NCI-H2196 treated with DMSO at 0.1 percent for 48 hours (cell line): ENCODE data around the gene POLR2A.
"Not testable (repeated sequence)": the region's sequence is repeated elsewhere in the genome, so short reads cannot be mapped to it uniquely, and the experiment has no call there.

Experiments used
- DNase-seq: peaks from one replicate; lab custom pipeline; 2025; ENCODE audit not compliant: unreplicated experiment; lab: John Stamatoyannopoulos, UW

POLR2A gene

GRCh38 chr17:7478276-7479212 lies 5.6 kb upstream of the POLR2A start:
- no peak for DNase-seq

- DNase-seq = no peak
Observed at GRCh38 chr17:7479213-7480088, 4.7 kb upstream of the POLR2A start, which contains the start of gene ZBTB4. ZBTB4 (minus strand) TSS chr17:7479631; CDS start chr17:7466801, 12,830 bp downstream.

DNA sequence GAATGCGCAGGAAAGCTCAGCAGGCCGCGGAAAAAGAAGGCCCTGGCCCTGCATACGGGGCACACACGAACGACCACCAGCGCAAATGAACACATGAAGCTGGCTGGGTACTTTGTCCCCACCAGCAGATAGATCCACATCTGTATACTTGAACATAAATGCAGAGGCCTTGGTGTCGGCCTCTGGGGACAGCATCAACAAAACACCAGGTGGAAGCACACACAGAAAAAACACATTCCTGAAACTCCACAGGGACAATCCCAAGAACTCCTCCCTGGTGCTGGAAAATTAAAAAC lies 4.1 kb upstream of the POLR2A start:
- no peak for DNase-seq

DNA sequence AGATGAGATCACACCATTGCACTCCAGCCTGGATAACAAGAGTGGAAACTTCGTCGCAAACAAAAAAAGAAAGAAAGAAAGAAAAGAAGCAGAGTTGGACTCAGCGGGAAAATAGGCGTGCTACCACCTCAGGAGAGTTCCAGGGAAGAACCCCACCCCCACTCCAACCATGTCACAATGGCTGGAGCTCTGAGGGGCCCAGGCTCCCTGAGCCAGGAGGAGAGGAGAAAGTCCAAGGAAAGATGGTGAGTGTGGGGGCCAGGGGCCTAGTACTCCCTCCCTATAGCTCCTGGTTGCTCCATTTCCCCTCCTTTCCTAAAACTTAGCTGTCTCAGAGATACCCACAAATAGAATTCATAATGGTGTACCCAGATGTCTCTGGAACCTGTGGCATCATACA lies 2.9 kb upstream of the POLR2A start, which contains the start of gene SLC35G6:
SLC35G6 (plus strand) TSS at position 172 of the 400 bp plus-strand sequence; CDS start at position 243, 71 bp downstream.
- DNase-seq = not testable (repeated sequence)

GRCh38 chr17:7481842-7482741 lies 2.1 kb upstream of the POLR2A start:
- DNase-seq = not testable (repeated sequence)

- DNase-seq = not testable (repeated sequence)
Observed at GRCh38 chr17:7482742-7483088, 1.5 kb upstream of the POLR2A start.

DNA sequence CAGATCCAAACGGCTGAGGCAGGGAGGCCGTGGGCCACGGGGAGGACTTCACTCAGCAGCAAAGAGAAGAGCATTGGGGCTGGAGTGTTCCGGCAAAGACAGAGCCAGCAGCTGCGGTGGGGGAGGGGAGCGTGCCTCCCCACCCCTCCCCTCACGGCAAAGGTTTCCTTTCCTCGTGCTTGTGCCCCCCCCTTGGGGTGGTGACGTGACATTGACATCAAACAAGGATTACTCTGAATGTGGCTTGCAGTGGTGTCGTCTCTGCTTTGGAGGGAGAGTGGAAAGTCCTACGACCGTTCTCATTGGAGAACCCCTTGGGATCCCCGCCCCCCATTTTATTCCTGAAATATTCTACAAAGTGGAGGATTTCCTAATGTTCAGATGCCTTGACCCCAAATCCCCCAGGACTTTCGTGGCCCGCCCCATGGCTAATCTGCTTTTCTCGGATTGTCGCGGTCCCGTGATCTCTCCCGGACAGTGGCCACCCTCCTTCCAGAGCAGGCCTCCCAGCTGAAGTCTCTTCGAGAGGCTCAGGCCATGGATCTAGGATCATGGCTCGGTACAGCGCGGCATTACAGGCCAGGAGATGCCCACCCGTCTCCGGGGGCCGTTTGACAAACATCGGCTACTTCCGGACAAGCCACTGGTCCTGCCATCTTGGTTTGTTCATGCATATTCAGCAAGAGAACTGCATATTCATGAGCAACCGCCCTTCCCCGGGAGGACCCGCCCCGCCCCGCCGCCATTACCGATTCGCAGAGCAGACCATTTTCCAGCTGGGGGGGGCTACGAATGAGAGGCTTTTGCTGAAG lies 705 bp upstream of the POLR2A start:
- peak; percentile 54 for DNase-seq

- DNase-seq = no peak
Observed at GRCh38 chr17:7484919-7485377, 782 bp downstream of the POLR2A start.

DNA sequence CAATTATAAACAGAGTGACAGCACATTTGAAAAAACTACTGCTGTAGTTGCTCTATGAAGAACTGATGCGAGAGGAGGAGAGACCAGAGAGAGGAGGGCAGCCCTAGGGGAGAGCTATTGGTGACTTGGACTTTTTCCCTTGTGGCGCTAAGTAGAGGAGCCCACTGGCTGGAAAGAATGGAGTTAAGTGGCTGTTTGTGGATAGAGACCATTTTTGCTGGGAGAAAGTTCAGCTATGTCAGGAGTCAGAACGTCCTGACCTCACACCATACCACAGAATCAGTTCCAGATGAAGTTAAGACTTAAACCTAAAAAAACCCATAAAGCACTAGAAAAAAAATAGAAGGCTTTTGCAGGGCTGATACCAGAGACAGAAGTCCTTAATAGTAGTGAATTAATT lies 2.0 kb downstream of the POLR2A start:
- no peak for DNase-seq

DNA sequence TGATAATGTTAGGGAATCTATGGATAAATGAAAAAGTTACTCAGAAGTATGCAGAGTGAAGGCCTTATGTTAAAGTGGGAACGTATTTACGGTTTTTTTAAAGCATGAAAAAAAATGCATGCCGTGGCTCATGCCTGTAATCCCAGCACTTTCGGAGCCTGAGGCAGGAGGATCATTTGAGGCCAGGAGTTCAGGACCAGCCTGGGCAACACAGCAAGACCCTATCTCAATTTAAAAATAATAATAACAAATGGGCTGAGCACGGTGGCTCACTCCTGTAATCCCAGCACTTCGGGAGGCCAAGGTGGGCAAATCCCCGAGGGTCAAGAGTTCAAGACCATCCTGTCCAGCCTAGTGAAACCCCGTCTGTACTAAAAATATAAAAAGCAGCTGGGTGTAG lies 6.0 kb downstream of the POLR2A start:
- no peak for DNase-seq

DNA sequence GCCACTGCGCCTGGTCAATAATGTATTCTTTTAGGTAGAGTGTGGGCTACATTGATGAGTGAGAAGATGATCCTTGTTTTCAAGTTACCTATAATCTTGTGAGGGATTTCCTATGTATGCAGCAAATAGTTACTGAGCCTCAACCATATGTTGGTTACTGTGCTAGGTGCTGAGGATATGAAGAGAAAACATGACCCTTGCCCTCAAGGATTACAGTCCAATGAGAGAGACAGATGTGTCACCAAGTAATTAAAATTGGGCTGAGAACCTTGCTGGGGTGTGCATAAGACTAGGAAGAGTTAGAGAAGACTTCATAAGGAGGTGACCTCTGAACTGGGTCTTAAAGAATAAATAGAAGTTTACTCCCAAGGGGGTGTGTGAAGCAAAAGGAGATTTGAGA lies 7.4 kb downstream of the POLR2A start:
- DNase-seq = no peak

- DNase-seq = no peak
Observed at GRCh38 chr17:7493941-7494340, 9.8 kb downstream of the POLR2A start.

DNA sequence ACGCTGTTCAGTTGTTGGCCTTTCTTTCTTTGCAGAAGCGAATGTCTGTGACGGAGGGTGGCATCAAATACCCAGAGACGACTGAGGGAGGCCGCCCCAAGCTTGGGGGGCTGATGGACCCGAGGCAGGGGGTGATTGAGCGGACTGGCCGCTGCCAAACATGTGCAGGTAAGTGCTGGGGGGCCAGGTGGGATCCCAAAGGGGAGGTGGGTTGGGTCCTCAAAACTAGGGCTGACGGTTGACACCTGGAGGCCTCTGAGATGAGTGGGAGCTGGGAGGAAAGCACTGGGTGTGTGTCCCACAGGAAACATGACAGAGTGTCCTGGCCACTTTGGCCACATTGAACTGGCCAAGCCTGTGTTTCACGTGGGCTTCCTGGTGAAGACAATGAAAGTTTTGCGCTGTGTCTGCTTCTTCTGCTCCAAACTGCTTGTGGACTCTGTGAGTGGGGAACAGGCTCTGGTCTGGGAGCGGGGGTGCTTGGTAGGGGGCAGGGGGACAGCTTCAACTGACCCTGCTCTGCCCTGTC lies 11.8 kb downstream of the POLR2A start:
- DNase-seq = no peak

- DNase-seq = no peak
Observed at GRCh38 chr17:7496470-7497183, 12.5 kb downstream of the POLR2A start.

GRCh38 chr17:7497228-7497627 lies 13.1 kb downstream of the POLR2A start:
- DNase-seq = no peak

GRCh38 chr17:7497636-7498035 lies 13.5 kb downstream of the POLR2A start:
- no peak for DNase-seq

DNA sequence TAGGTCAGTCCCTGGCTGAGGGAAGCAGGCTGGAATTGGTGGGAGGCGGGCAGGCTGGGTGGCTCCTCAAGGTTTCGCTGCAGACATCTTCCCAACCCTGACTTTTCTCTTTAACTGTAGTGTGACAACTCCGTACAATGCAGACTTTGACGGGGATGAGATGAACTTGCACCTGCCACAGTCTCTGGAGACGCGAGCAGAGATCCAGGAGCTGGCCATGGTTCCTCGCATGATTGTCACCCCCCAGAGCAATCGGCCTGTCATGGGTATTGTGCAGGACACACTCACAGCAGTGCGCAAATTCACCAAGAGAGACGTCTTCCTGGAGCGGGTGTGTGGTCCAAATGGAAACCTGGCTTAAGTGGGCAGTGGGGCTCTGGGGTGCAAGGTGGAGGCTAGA lies 15.0 kb downstream of the POLR2A start:
- DNase-seq = no peak

DNA sequence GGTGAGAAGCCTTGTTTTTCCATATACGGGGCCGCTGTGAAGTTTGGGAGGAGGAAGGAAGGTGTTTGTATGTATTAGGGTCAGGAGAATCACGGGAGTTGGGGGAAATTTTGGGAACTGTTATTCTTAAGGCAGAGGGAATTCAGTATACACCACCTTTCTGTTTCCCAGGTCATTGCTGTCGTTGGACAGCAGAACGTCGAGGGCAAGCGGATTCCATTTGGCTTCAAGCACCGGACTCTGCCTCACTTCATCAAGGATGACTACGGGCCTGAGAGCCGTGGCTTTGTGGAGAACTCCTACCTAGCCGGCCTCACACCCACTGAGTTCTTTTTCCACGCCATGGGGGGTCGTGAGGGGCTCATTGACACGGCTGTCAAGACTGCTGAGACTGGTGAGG lies 17.6 kb downstream of the POLR2A start:
- no peak for DNase-seq
